Esophagus muscularis mucosa (tissue), 3 donors: ENCODE results near the gene CTDSP1.

ENCODE experiments used
- POLR2A ChIP-seq: fragments of 450-650 bp; IDR thresholded peaks from one replicate; pipeline ENCODE4 v1.6.1; 2017; ENCODE audit warnings: antibody characterized with exemption, moderate library complexity, mild to moderate bottlenecking, low read depth
- POLR2AphosphoS5 ChIP-seq, 2 donors: sonication (generic); formaldehyde crosslinking; IDR thresholded peaks; one replicate each; pipeline ENCODE4 v1.6.1; 2017; ENCODE audit warnings: antibody characterized with exemption in 2 of 2
- TF ChIP-seq, protein P1 (sequence below), 3 experiments: fragments of 200-600 bp in 2 of 3; fragments of 450-650 bp in 1 of 3; sonication (generic) in 2 of 3; IDR thresholded peaks; one replicate each; pipeline ENCODE4 v1.5.1; 2017 to 2019; ENCODE audit warnings: antibody characterized with exemption in 3 of 3, mild to moderate bottlenecking in 2 of 3, moderate library complexity in 1 of 3

DNA sequence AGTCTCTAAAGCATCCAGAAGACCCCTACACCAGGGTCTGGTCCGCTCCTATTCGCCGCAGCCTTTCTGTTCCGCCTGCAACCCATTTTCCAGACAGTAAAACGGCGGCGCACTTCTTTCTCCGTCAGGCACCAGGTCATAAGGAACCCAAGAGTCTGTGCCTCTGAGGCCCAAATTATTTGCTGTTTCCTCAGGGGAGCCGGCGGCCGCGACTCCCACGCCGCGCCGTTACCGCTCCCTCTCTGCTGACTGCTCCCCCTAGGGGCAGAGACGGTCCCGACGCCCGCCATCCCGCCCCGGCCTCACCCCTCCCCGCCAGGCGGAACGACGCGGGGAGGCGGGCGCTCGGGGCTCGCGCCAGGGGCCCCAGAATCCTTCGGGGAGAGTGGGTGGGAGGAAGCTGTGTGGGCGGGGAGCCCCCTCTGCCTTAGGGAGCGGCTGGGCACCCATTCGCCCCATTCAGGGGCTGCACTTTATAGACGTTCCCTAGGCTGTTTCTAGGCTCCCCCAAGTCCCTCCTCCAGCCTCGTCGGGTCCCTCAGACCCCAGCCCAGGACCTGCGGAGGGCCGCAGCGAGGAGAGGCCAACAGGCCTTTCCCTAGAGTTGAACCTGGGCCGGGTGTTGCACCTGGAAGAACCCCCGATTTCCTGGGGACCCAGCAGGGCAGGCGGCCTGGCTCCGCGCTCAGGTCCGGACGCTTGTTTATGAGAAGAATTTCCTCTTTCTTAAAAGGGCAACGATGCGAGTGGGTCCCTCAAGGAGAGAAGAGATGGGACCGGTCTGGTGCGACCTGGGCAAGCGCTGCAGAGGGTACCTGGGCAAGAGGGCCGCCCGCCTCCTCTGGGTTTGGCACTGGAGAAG, 3.6 kb upstream of the CTDSP1 start:
- TF ChIP-seq POLR2A (peak; percentile 23), POLR2AphosphoS5 (IDR thresholded peaks at IDR 0.05) (peak; percentile 88 to 90)
- TF ChIP-seq, protein P1, sequence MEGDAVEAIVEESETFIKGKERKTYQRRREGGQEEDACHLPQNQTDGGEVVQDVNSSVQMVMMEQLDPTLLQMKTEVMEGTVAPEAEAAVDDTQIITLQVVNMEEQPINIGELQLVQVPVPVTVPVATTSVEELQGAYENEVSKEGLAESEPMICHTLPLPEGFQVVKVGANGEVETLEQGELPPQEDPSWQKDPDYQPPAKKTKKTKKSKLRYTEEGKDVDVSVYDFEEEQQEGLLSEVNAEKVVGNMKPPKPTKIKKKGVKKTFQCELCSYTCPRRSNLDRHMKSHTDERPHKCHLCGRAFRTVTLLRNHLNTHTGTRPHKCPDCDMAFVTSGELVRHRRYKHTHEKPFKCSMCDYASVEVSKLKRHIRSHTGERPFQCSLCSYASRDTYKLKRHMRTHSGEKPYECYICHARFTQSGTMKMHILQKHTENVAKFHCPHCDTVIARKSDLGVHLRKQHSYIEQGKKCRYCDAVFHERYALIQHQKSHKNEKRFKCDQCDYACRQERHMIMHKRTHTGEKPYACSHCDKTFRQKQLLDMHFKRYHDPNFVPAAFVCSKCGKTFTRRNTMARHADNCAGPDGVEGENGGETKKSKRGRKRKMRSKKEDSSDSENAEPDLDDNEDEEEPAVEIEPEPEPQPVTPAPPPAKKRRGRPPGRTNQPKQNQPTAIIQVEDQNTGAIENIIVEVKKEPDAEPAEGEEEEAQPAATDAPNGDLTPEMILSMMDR (IDR thresholded peaks at IDR 0.05), result peak; percentile 94 to 98 (median 97)
